Karpas-422 (cell line): ENCODE results near the gene PDE1C. TPM values are rescaled to one million over a fixed set of nuclear protein-coding genes. Genes with fewer than 3 reads are reported as not detected.
"Not testable (repeated sequence)": the region's sequence is repeated elsewhere in the genome, so short reads cannot be mapped to it uniquely, and the experiment has no call there.

Experiments used
- DNase-seq: peaks from one replicate; pipeline ENCODE4 v3.0.0-alpha.2; 2015
- H2AFZ ChIP-seq: fragments of 200-600 bp; sonication (generic); 2 replicates; pipeline ENCODE4 v1.6.1; 2014; ENCODE audit warnings: antibody characterized with exemption, low read length, mixed read lengths
- H3K27ac ChIP-seq: fragments of 200-600 bp; sonication (generic); 2 replicates; pipeline ENCODE4 v1.5.1; 2014; ENCODE audit warnings: mild to moderate bottlenecking, low read length, moderate library complexity
- H3K27me3 ChIP-seq: fragments of 200-600 bp; sonication (generic); 2 replicates; pipeline ENCODE4 v1.6.1; 2014; ENCODE audit warnings: low read length, mixed read lengths
- H3K36me3 ChIP-seq: fragments of 200-600 bp; sonication (generic); 2 replicates; pipeline ENCODE4 v1.6.1; 2014; ENCODE audit warnings: low read length, mixed read lengths; ENCODE audit not compliant: insufficient read depth
- H3K4me1 ChIP-seq: fragments of 200-600 bp; sonication (generic); 2 replicates; pipeline ENCODE4 v1.6.1; 2014; ENCODE audit warnings: mild to moderate bottlenecking, low read length, mixed read lengths
- H3K4me2 ChIP-seq: fragments of 200-600 bp; sonication (generic); 2 replicates; pipeline ENCODE4 v1.6.1; 2014; ENCODE audit warnings: low read length, low read depth, mild to moderate bottlenecking; ENCODE audit not compliant: poor library complexity, severe bottlenecking
- H3K4me3 ChIP-seq: fragments of 200-600 bp; sonication (generic); 2 replicates; pipeline ENCODE4 v1.5.1; 2014; ENCODE audit warnings: mild to moderate bottlenecking, antibody characterized with exemption, low read length, mixed read lengths
- H3K79me2 ChIP-seq: fragments of 200-600 bp; sonication (generic); 2 replicates; pipeline ENCODE4 v1.6.1; 2014; ENCODE audit warnings: mild to moderate bottlenecking, low read length, mixed read lengths
- H3K9ac ChIP-seq: fragments of 200-600 bp; sonication (generic); 2 replicates; pipeline ENCODE4 v1.6.0; 2014; ENCODE audit warnings: low read length
- H3K9me2 ChIP-seq: fragments of 200-600 bp; sonication (generic), shearing (Covaris generic); replicated peaks from 2 replicates; pipeline ENCODE4 v1.6.0; 2014; ENCODE audit warnings: mild to moderate bottlenecking, low read length, moderate library complexity; ENCODE audit not compliant: insufficient read depth
- H3K9me3 ChIP-seq: fragments of 300-700, 200-600 bp; sonication (generic); 2 replicates; pipeline ENCODE4 v1.6.1; 2014; ENCODE audit warnings: low read length, mixed read lengths
- H4K20me1 ChIP-seq: fragments of 200-600 bp; sonication (generic); 2 replicates; pipeline ENCODE4 v1.6.1; 2014; ENCODE audit warnings: mild to moderate bottlenecking, antibody characterized with exemption, low read length, low read depth; ENCODE audit not compliant: insufficient read depth
- total RNA-seq: library from RNA; depleted of rRNA; stranded (reverse); fragments of >200 nt; shearing (Covaris generic); gene quantifications from 2 replicates; pipeline ENCODE4 v1.2.3, GENCODE V29; 2014; ENCODE audit warnings: low replicate concordance

Gene PDE1C
- total RNA-seq, 1 experiment from 2014 or later = not detected

- Histone ChIP-seq H3K9me2 (no peaks in the 10 kb centered on the region), H2AFZ (no peak overlapping the region), H3K4me1 (no peaks in the 10 kb centered on the region), H3K27ac (no peak overlapping the region), H3K4me2 (no peak overlapping the region), H3K9me3 (no peaks in the 10 kb centered on the region), H3K36me3 (no peaks in the 10 kb centered on the region), H3K27me3 (no peaks in the 10 kb centered on the region), H3K9ac (no peak overlapping the region), H3K4me3 (no peak overlapping the region), H3K79me2 (no peaks in the 10 kb centered on the region), H4K20me1 (no peaks in the 10 kb centered on the region)
- no peak for DNase-seq
Measured at GRCh38 chr7:32088451-32088881, 18.3 kb upstream of the PDE1C start.

- DNase-seq = no peak
- Histone ChIP-seq H3K9me3 (no peaks in the 10 kb centered on the region), H3K4me2 (no peak overlapping the region), H3K9me2 (no peaks in the 10 kb centered on the region), H4K20me1 (no peaks in the 10 kb centered on the region), H3K79me2 (no peaks in the 10 kb centered on the region), H3K4me3 (no peak overlapping the region), H3K27me3 (peaks cover 4% of the 10 kb centered on the region; the same call in 1 of the 2 replicates), H3K36me3 (no peaks in the 10 kb centered on the region), H3K4me1 (no peaks in the 10 kb centered on the region), H3K9ac (no peak overlapping the region), H2AFZ (no peak overlapping the region), H3K27ac (no peak overlapping the region)
Measured at GRCh38 chr7:32079510-32079909, 9.3 kb upstream of the PDE1C start.

- H3K36me3 ChIP-seq = no peaks in the 10 kb centered on the region
- H3K9ac ChIP-seq = no peak overlapping the region
- no peak overlapping the region for H2AFZ ChIP-seq
- no peaks in the 10 kb centered on the region for H3K79me2 ChIP-seq
- peaks cover 4% of the 10 kb centered on the region; the same call in 1 of the 2 replicates for H3K27me3 ChIP-seq
- H3K9me2 ChIP-seq = no peaks in the 10 kb centered on the region
- H3K4me2 ChIP-seq = no peak overlapping the region
- no peak overlapping the region for H3K4me3 ChIP-seq
- H4K20me1 ChIP-seq = no peaks in the 10 kb centered on the region
- H3K9me3 ChIP-seq = no peaks in the 10 kb centered on the region
- H3K4me1 ChIP-seq = no peaks in the 10 kb centered on the region
- no peak for DNase-seq
- H3K27ac ChIP-seq = no peak overlapping the region
Measured at GRCh38 chr7:32078824-32079223, 8.6 kb upstream of the PDE1C start.

GRCh38 chr7:32077806-32078205 is 7.6 kb upstream of the PDE1C start:
- no peak overlapping the region for H2AFZ ChIP-seq
- H3K4me1 ChIP-seq = no peaks in the 10 kb centered on the region
- H3K4me2 ChIP-seq = no peak overlapping the region
- H3K9me2 ChIP-seq = no peaks in the 10 kb centered on the region
- no peak for DNase-seq
- H3K9ac ChIP-seq = no peak overlapping the region
- H3K27ac ChIP-seq = no peak overlapping the region
- no peaks in the 10 kb centered on the region for H4K20me1 ChIP-seq
- H3K79me2 ChIP-seq = no peaks in the 10 kb centered on the region
- H3K9me3 ChIP-seq = no peaks in the 10 kb centered on the region
- peaks cover 4% of the 10 kb centered on the region; the same call in 1 of the 2 replicates for H3K27me3 ChIP-seq
- H3K4me3 ChIP-seq = no peak overlapping the region
- H3K36me3 ChIP-seq = no peaks in the 10 kb centered on the region

DNA sequence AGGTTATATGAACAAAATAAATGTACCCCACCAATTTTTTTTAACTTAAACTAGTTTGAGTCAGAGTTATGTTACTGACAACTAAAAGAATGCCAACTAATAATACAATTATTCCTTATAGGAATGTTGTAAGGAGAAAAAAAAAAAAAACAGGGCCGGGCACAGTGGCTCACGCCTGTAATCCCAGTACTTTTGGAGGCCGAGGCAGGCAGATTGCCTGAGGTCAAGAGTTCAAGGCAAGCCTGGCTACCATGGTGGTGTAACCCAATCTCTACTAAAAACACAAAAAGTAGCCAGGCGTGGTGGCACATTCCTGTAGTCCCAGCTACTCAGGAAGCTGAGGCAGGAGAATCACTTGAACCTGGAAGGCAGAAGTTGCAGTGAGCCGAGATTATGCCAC is 6.6 kb upstream of the PDE1C start:
- H3K4me1 ChIP-seq, H2AFZ ChIP-seq, DNase-seq, H3K9me2 ChIP-seq, H3K9ac ChIP-seq, H4K20me1 ChIP-seq, H3K4me2 ChIP-seq, H3K27ac ChIP-seq, H3K4me3 ChIP-seq, H3K9me3 ChIP-seq, H3K27me3 ChIP-seq, H3K36me3 ChIP-seq, H3K79me2 ChIP-seq: not testable (repeated sequence)

- no peaks in the 10 kb centered on the region for H3K4me1 ChIP-seq
- H2AFZ ChIP-seq = no peak overlapping the region
- DNase-seq = no peak
- H3K9me3 ChIP-seq = no peaks in the 10 kb centered on the region
- no peak overlapping the region for H3K9ac ChIP-seq
- peaks cover 4% of the 10 kb centered on the region; the same call in 1 of the 2 replicates for H3K27me3 ChIP-seq
- H3K4me2 ChIP-seq = no peak overlapping the region
- no peak overlapping the region for H3K4me3 ChIP-seq
- H4K20me1 ChIP-seq = no peaks in the 10 kb centered on the region
- H3K36me3 ChIP-seq = no peaks in the 10 kb centered on the region
- H3K79me2 ChIP-seq = no peaks in the 10 kb centered on the region
- H3K27ac ChIP-seq = no peak overlapping the region
- no peaks in the 10 kb centered on the region for H3K9me2 ChIP-seq
Measured at GRCh38 chr7:32075612-32076011, 5.4 kb upstream of the PDE1C start.

DNA sequence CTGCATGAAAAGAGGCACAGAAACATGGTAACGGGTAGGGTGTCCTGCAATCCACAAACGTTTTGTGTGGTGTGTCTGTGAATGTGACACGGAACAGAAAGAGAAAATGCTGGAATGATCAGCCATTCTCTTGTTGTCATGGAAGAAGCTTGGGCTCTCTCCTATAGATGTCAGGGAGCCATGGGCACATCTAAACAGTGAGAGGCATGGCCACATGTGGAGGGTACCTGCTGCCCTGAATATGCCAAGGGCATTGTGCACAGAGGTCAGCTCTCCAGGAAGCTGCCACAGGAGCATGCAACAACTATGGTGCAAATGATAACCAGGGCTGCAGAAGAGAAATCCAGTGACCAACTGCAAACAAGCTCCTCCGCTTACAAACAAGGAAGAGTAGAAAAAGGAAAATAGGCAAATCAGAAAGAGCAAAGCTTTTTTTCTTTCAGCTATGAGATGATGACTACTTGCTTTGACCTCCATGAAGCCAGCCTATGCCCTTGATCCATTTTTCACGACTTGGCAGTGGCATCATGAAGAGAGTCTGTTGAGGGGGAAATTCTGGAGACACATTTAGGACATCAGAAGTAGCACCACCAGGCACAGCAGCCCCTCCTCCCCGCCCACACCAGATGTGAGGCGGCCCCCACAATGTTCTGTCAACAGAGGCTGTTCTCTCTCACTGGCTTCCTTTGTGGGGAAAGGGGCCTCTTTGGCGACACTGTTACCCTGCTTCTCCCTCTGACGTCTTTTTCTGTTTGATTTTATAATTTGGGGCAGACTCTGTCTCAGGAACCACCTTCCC is 4.8 kb upstream of the PDE1C start:
- no peaks in the 10 kb centered on the region for H3K9me2 ChIP-seq
- H3K9me3 ChIP-seq = no peaks in the 10 kb centered on the region
- no peaks in the 10 kb centered on the region for H3K79me2 ChIP-seq
- H3K27ac ChIP-seq = no peak overlapping the region
- no peak overlapping the region for H3K4me3 ChIP-seq
- no peak overlapping the region for H3K9ac ChIP-seq
- H3K36me3 ChIP-seq = no peaks in the 10 kb centered on the region
- peaks cover 4% of the 10 kb centered on the region; the same call in 1 of the 2 replicates for H3K27me3 ChIP-seq
- no peak overlapping the region for H2AFZ ChIP-seq
- H3K4me1 ChIP-seq = no peaks in the 10 kb centered on the region
- no peak for DNase-seq
- H4K20me1 ChIP-seq = no peaks in the 10 kb centered on the region
- no peak overlapping the region for H3K4me2 ChIP-seq

DNA sequence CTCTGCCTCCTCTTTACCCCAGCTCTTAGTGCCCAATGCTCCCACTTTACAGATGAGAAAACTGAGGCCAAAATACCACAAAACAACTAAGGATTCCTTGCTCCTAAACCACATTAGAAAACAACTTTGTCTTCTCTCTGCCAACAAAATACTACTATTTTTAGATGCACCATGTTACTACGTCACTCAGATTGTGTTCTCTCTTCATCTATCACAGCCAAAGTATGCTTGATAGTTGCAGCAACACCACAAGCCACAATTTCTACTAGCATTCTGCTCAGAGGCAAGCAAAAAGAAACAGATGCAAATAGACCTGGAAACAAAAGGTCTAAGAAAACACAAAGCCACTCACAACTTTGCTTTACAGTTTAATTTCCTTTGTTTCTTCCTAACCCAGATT is 3.3 kb upstream of the PDE1C start:
- H3K27me3 ChIP-seq = no peaks in the 10 kb centered on the region
- no peak overlapping the region for H3K9ac ChIP-seq
- H3K36me3 ChIP-seq = no peaks in the 10 kb centered on the region
- H3K9me3 ChIP-seq = no peaks in the 10 kb centered on the region
- H3K4me1 ChIP-seq = no peaks in the 10 kb centered on the region
- no peak overlapping the region for H3K27ac ChIP-seq
- H4K20me1 ChIP-seq = no peaks in the 10 kb centered on the region
- no peaks in the 10 kb centered on the region for H3K79me2 ChIP-seq
- no peak overlapping the region for H3K4me3 ChIP-seq
- H3K4me2 ChIP-seq = no peak overlapping the region
- no peak overlapping the region for H2AFZ ChIP-seq
- no peak for DNase-seq
- no peaks in the 10 kb centered on the region for H3K9me2 ChIP-seq
